GM12878 (cell line): ENCODE measurements around the gene KAZN.

ENCODE experiments used
- EP300 ChIP-seq, 2 experiments: fragments of 150-350 bp in 1 of 2; IDR thresholded peaks; 2 replicates each; pipeline ENCODE4 v1.6.1; 2011 to 2012; ENCODE audit warnings: low read depth in 2 of 2, low read length in 2 of 2, borderline replicate concordance in 1 of 2, improper control_type of control experiment in 1 of 2, inconsistent platforms in 1 of 2; ENCODE audit not compliant: control insufficient read depth in 1 of 2
- EZH2 ChIP-seq: IDR thresholded peaks from 2 replicates; pipeline ENCODE4 v1.6.1; 2012; ENCODE audit warnings: low read depth, mild to moderate bottlenecking, control low read depth, inconsistent platforms, low read length, borderline replicate concordance; ENCODE audit not compliant: control insufficient read depth
- HDAC2 ChIP-seq: fragments of 200-600 bp; sonication (generic); IDR thresholded peaks from 2 replicates; pipeline ENCODE4 v1.6.1; 2017
- NFYB ChIP-seq: IDR thresholded peaks from 2 replicates; pipeline ENCODE4 v1.6.1; 2011; ENCODE audit warnings: low read depth, mild to moderate bottlenecking, low read length, improper control_type of control experiment, moderate library complexity; ENCODE audit not compliant: insufficient read depth
- NR2C2 ChIP-seq: IDR thresholded peaks from 2 replicates; pipeline ENCODE4 v1.6.1; 2011; ENCODE audit warnings: borderline replicate concordance, low read depth; ENCODE audit not compliant: control insufficient read depth, insufficient read length
- POLR2A ChIP-seq: IDR thresholded peaks from 2 replicates; pipeline ENCODE4 v1.6.1; 2011; ENCODE audit warnings: low read depth, mild to moderate bottlenecking, low read length
- SRF ChIP-seq, 2 experiments: IDR thresholded peaks; 2 replicates each; pipeline ENCODE4 v1.6.1; 2011; ENCODE audit warnings: low read depth in 2 of 2, low read length in 2 of 2, mild to moderate bottlenecking in 1 of 2, moderate library complexity in 1 of 2
- YY1 ChIP-seq: IDR thresholded peaks from 2 replicates; pipeline ENCODE4 v1.6.1; 2011; ENCODE audit warnings: low read depth, mild to moderate bottlenecking, low read length
- TF ChIP-seq, protein P1 (sequence below): IDR thresholded peaks from 2 replicates; pipeline ENCODE4 v1.6.1; 2011; ENCODE audit warnings: borderline replicate concordance, low read depth, mild to moderate bottlenecking, moderate library complexity, low read length; ENCODE audit not compliant: insufficient read depth, poor library complexity, severe bottlenecking
- TF ChIP-seq, protein P2 (sequence below): IDR thresholded peaks from 2 replicates; pipeline ENCODE4 v1.6.1; 2011; ENCODE audit warnings: borderline replicate concordance, low read depth, mild to moderate bottlenecking, moderate library complexity, mixed read lengths, low read length; ENCODE audit not compliant: insufficient read depth; ENCODE audit errors: extremely low read length

DNA sequence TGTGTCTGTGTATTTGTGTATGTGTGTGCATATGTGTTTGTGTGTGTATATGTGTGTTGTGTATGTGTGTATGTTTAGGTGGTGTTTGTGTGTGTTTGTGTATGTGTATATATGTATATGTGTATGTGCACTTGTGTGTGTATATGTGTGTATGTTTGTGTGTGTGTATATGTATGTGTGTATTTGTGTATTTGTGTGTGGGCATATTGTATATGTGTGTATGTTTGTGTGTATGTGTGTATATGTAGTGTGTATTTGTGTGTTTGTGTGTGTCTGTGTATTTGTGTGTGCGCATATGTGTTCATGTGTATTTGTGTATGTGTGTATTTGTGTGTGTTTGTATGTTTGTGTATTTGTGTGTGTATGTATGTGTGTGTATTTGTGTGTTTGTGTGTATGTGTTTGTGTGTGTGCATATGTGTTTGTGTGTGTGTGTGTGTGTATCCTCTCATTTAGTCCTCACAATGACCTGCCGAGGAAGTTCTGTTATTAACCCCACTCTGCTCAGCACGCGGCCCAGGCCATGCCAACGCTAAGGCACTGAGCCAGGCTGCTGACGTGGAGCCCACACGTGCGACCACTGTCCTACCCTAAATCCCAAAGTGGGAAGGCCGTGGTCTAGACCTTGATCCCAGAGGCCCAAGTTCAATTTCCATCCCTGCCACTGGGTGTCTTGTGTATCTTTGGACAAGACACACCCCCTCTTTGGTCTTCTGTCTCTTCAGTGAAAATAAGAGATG, 511.8 kb downstream of the KAZN start:
- TF ChIP-seq EP300 (IDR thresholded peaks at IDR 0.05; ENCODE audit: borderline replicate concordance in 1 of 2, control insufficient read depth in 1 of 2, low read depth in 2 of 2, low read length in 2 of 2) (no peak), POLR2A (no peak), HDAC2 (no peak), NFYB (no peak), EZH2 (no peak), YY1 (no peak), SRF (IDR thresholded peaks at IDR 0.05; ENCODE audit: low read depth in 2 of 2, low read length in 2 of 2) (no peak), NR2C2 (no peak)
- TF ChIP-seq, protein P1, sequence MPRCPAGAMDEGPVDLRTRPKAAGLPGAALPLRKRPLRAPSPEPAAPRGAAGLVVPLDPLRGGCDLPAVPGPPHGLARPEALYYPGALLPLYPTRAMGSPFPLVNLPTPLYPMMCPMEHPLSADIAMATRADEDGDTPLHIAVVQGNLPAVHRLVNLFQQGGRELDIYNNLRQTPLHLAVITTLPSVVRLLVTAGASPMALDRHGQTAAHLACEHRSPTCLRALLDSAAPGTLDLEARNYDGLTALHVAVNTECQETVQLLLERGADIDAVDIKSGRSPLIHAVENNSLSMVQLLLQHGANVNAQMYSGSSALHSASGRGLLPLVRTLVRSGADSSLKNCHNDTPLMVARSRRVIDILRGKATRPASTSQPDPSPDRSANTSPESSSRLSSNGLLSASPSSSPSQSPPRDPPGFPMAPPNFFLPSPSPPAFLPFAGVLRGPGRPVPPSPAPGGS, result no peak
- TF ChIP-seq, protein P2, sequence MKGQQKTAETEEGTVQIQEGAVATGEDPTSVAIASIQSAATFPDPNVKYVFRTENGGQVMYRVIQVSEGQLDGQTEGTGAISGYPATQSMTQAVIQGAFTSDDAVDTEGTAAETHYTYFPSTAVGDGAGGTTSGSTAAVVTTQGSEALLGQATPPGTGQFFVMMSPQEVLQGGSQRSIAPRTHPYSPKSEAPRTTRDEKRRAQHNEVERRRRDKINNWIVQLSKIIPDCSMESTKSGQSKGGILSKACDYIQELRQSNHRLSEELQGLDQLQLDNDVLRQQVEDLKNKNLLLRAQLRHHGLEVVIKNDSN, result no peak
